ENCODE data around the gene NUP210L.

DNA sequence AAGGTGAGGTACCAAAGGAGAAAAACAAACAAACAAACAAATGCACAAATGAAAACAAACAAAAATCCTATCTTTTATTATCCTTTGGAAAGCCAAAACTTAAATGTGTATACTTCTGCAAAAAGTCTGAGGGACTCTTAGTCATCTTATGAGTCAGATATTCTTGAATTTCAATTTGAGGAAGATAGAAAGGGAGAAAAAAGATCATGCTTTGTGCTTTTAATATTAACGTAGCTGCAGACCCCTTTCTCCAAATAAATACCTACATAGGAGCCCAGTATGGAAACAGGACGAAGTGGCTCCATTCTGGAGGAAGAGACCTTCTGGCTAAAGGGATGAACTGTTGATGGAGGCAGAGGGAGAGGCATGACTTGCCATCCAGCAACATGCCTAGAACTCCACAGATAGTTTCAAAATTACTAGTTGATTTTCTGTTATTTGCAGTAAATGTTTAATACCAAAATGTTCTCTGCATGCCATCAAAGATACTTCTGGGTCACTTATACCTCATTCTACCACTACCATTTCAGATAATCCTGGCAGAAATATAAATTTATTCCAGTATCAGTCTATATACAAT, 25.4 kb downstream of the NUP210L start:
- TF ChIP-seq, protein P1, sequence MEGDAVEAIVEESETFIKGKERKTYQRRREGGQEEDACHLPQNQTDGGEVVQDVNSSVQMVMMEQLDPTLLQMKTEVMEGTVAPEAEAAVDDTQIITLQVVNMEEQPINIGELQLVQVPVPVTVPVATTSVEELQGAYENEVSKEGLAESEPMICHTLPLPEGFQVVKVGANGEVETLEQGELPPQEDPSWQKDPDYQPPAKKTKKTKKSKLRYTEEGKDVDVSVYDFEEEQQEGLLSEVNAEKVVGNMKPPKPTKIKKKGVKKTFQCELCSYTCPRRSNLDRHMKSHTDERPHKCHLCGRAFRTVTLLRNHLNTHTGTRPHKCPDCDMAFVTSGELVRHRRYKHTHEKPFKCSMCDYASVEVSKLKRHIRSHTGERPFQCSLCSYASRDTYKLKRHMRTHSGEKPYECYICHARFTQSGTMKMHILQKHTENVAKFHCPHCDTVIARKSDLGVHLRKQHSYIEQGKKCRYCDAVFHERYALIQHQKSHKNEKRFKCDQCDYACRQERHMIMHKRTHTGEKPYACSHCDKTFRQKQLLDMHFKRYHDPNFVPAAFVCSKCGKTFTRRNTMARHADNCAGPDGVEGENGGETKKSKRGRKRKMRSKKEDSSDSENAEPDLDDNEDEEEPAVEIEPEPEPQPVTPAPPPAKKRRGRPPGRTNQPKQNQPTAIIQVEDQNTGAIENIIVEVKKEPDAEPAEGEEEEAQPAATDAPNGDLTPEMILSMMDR (IDR thresholded peaks at IDR 0.05; ENCODE audit: extremely low read depth in 1 of 2, insufficient read depth in 1 of 2, low read depth in 1 of 2, low read length in 2 of 2): no peak
- TF ChIP-seq EZH2 (IDR thresholded peaks at IDR 0.05; ENCODE audit: borderline replicate concordance, low read depth, low read length, severe bottlenecking) (no peak), POLR2AphosphoS5 (IDR thresholded peaks at IDR 0.05; ENCODE audit: insufficient read depth, low read depth, low read length) (no peak)

All from endothelial cell of umbilical vein (primary cell).